ENCODE measurements around the gene TPCN1.
A peak's percentile ranks its signal among the peaks of the same experiment; 100 is the strongest.

The TPCN1 gene

GRCh38 chr12:113214895-113215400 lies 6.3 kb upstream of the TPCN1 start:
- TF ChIP-seq CTCF (IDR thresholded peaks at IDR 0.05; ENCODE audit: low read depth, low read length, missing control alignments): peak; percentile 2
- peak overlapping the region; percentile 89 for H3K27ac ChIP-seq
- no peaks in the 10 kb centered on the region for H3K27me3 ChIP-seq (replicated peaks)
- peak; percentile 97 for DNase-seq
- in situ Hi-C loops (cut with HindIII; ENCODE audit: low pct_ligation_motif_present, low sequenced_read_pairs): no loop called here
- H3K36me3 ChIP-seq (replicated peaks): no peaks in the 10 kb centered on the region
- H3K4me3 ChIP-seq (ENCODE audit: low read depth, low read length): no peak overlapping the region

GRCh38 chr12:113216027-113216426 lies 5.2 kb upstream of the TPCN1 start:
- no peak for DNase-seq
- Histone ChIP-seq H3K27ac (peak overlapping the region; percentile 85), H3K4me3 (ENCODE audit: low read depth, low read length) (no peak overlapping the region), H3K27me3 (replicated peaks) (no peaks in the 10 kb centered on the region), H3K36me3 (replicated peaks) (no peaks in the 10 kb centered on the region)
- in situ Hi-C loops (cut with HindIII; ENCODE audit: low pct_ligation_motif_present, low sequenced_read_pairs): no loop called here
- no peak for TF ChIP-seq CTCF (IDR thresholded peaks at IDR 0.05; ENCODE audit: low read depth, low read length, missing control alignments)

GRCh38 chr12:113220593-113221180 lies 577 bp upstream of the TPCN1 start:
- Histone ChIP-seq H3K4me3 (ENCODE audit: low read depth, low read length) (peak overlapping the region; percentile 74), H3K36me3 (replicated peaks) (no peaks in the 10 kb centered on the region), H3K27me3 (replicated peaks) (no peaks in the 10 kb centered on the region), H3K27ac (peak overlapping the region; percentile 77)
- no peak for DNase-seq
- in situ Hi-C loops (cut with HindIII; ENCODE audit: low pct_ligation_motif_present, low sequenced_read_pairs): no loop called here
- no peak for TF ChIP-seq CTCF (IDR thresholded peaks at IDR 0.05; ENCODE audit: low read depth, low read length, missing control alignments)

- in situ Hi-C loops (cut with HindIII; ENCODE audit: low pct_ligation_motif_present, low sequenced_read_pairs): no loop called here
- no peaks in the 10 kb centered on the region for H3K27me3 ChIP-seq (replicated peaks)
- peak overlapping the region; percentile 86 for H3K27ac ChIP-seq
- H3K36me3 ChIP-seq (replicated peaks): no peaks in the 10 kb centered on the region
- DNase-seq: no peak
- H3K4me3 ChIP-seq (ENCODE audit: low read depth, low read length): peak overlapping the region; percentile 93
- no peak for TF ChIP-seq CTCF (IDR thresholded peaks at IDR 0.05; ENCODE audit: low read depth, low read length, missing control alignments)
These were observed 899 bp downstream of the TPCN1 start for GRCh38 chr12:113221997-113222729.

- DNase-seq: peak; percentile 69
- in situ Hi-C loops (cut with HindIII; ENCODE audit: low pct_ligation_motif_present, low sequenced_read_pairs): no loop called here
- Histone ChIP-seq H3K4me3 (ENCODE audit: low read depth, low read length) (peak overlapping the region; percentile 93), H3K36me3 (replicated peaks) (no peaks in the 10 kb centered on the region), H3K27me3 (replicated peaks) (no peaks in the 10 kb centered on the region), H3K27ac (peak overlapping the region; percentile 86)
- no peak for TF ChIP-seq CTCF (IDR thresholded peaks at IDR 0.05; ENCODE audit: low read depth, low read length, missing control alignments)
These were observed 1.7 kb downstream of the TPCN1 start for GRCh38 chr12:113222730-113223531.
